Skeletal muscle tissue (tissue), 4 donors: ENCODE data around the gene ZNF747. TPM values are rescaled to one million over a fixed set of nuclear protein-coding genes. Genes with fewer than 3 reads are reported as not detected.
"Not testable (repeated sequence)": the region's sequence is repeated elsewhere in the genome, so short reads cannot be mapped to it uniquely, and the experiment has no call there.

Experiments
- H3K27ac ChIP-seq: one replicate; pipeline ENCODE4 v1.7.0; 2013; ENCODE audit warnings: mild to moderate bottlenecking, low read depth, low read length, inconsistent platforms
- H3K27me3 ChIP-seq, 3 donors: one replicate each; pipeline ENCODE4 v1.7.0; 2013; ENCODE audit warnings: low read length in 3 of 3; ENCODE audit not compliant: control insufficient read depth in 3 of 3, insufficient read depth in 3 of 3
- H3K36me3 ChIP-seq, 3 donors: one replicate each; pipeline ENCODE4 v1.7.0; 2013; ENCODE audit warnings: low read length in 3 of 3; ENCODE audit not compliant: control insufficient read depth in 3 of 3, insufficient read depth in 3 of 3
- H3K4me1 ChIP-seq, 3 donors: one replicate each; pipeline ENCODE4 v1.7.0; 2013; ENCODE audit warnings: low read length in 3 of 3, mild to moderate bottlenecking in 3 of 3; ENCODE audit not compliant: control insufficient read depth in 3 of 3, insufficient read depth in 3 of 3
- H3K4me3 ChIP-seq, 3 donors: one replicate each; pipeline ENCODE4 v1.7.0; 2013; ENCODE audit warnings: low read length in 3 of 3
- H3K9ac ChIP-seq, 3 donors: one replicate each; pipeline ENCODE4 v1.7.0; 2013; ENCODE audit warnings: low read length in 3 of 3, mild to moderate bottlenecking in 3 of 3, moderate library complexity in 2 of 3, low read depth in 1 of 3
- H3K9me3 ChIP-seq, 3 donors: one replicate each; pipeline ENCODE4 v1.7.0; 2013; ENCODE audit warnings: low read length in 3 of 3; ENCODE audit not compliant: control insufficient read depth in 3 of 3
- total RNA-seq: library from RNA; depleted of rRNA; stranded (reverse); fragments of >200 nt; gene quantifications from one replicate; pipeline ENCODE4 v1.2.3, GENCODE V29; 2014
- donor health status: Osteomylitis.

ZNF747 gene
- total RNA-seq, 1 donor from 2014 or later, result 8.4 TPM

DNA sequence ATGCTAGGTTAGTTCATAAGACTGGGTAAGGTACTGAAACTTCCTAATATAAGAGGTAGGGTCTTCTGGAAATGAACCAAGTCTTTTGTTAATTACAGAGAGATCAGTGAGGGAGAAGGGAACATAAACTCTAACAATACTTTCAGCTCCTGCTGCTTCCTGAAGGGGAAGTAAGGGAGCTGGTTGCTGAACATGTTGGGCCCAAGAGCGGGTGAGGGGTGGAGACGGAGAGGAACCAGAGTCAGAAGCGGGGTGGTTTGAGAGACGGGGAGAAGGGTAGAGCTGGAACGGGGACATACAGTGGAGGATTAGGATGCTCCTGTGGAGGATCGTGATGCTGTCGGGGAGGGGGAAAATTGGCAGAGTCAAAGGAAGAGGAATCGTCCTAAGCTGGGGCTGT, 11.5 kb upstream of the ZNF747 start:
- H3K27me3 ChIP-seq, result no peaks in the 10 kb centered on the region
- no peak overlapping the region for H3K9ac ChIP-seq
- no peaks in the 10 kb centered on the region for H3K36me3 ChIP-seq
- H3K9me3 ChIP-seq, result no peaks in the 10 kb centered on the region
- H3K27ac ChIP-seq, result no peak overlapping the region
- no peak overlapping the region for H3K4me3 ChIP-seq
- H3K4me1 ChIP-seq, result peaks cover 0 to 5% (median 3%) of the 10 kb centered on the region in 3 donors

DNA sequence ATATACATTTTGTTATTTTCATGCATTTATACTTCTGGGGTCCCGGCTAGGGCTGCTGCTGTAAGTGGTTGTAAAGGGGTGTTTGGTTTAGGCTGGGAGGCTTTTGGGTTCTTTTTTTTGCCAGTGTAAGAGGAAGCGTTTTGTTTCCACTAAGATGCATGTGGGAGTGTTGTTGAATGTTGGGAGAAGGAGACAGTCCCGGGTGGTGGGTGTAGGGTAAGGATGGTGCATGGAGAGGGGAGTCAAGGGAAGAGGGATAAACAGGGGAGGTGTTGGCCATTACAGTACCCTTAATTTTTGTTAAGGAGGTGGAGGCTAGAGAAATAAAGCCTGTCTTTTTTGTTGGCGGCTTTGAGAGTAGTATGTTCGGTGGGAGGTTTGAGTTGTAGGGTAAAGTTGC, 8.4 kb upstream of the ZNF747 start:
- H3K9me3 ChIP-seq, result no peaks in the 10 kb centered on the region
- no peak overlapping the region for H3K4me3 ChIP-seq
- H3K9ac ChIP-seq, result no peak overlapping the region
- H3K27ac ChIP-seq, result no peak overlapping the region
- no peaks in the 10 kb centered on the region for H3K27me3 ChIP-seq
- no peaks in the 10 kb centered on the region for H3K36me3 ChIP-seq
- peaks cover 0 to 4% (median 0%) of the 10 kb centered on the region in 3 donors for H3K4me1 ChIP-seq

DNA sequence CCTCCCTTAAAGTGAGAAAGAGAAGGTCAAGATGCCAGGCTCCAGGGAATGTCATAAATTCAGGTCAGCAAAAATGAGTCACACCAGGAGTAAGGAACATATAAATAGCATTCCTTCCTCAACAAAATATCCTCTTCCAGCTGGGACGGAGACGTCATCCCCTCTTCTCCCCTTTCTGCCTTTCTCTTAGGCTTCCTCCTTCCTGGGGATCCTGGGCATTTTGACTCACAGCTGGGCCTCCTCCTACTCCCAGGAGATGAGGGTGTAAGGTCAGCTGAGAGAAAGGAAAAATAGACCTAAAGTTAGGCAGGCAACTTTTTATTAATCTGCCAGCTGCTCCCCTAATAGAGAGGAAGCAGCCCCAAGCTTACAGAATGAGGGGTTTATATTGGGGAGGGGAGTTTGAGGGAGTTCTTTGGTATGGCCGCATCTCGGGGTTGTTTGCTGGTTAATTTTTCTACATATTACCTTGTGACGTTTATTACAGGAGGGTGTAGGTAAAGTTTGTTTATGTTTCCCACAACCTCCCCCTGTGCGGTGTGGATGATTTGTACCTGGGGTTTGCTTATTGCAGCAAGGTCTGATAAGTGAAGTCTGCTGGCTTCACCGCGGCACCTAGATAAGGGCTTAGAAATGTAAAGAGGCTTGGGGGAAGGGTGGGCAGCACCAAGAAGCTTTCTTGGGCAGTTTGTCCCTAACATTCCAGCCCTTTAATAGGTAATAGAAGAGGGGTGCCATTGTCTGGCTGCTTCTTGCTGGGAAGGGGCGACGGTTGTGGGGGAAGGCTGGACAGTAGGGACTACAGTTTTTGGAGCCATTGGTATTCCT, 7.1 kb upstream of the ZNF747 start:
- H3K27me3 ChIP-seq, result no peaks in the 10 kb centered on the region
- peaks cover 0 to 4% (median 0%) of the 10 kb centered on the region in 3 donors for H3K4me1 ChIP-seq
- H3K4me3 ChIP-seq, result no peak overlapping the region
- no peak overlapping the region for H3K27ac ChIP-seq
- H3K36me3 ChIP-seq, result no peaks in the 10 kb centered on the region
- H3K9me3 ChIP-seq, result no peaks in the 10 kb centered on the region
- no peak overlapping the region for H3K9ac ChIP-seq

DNA sequence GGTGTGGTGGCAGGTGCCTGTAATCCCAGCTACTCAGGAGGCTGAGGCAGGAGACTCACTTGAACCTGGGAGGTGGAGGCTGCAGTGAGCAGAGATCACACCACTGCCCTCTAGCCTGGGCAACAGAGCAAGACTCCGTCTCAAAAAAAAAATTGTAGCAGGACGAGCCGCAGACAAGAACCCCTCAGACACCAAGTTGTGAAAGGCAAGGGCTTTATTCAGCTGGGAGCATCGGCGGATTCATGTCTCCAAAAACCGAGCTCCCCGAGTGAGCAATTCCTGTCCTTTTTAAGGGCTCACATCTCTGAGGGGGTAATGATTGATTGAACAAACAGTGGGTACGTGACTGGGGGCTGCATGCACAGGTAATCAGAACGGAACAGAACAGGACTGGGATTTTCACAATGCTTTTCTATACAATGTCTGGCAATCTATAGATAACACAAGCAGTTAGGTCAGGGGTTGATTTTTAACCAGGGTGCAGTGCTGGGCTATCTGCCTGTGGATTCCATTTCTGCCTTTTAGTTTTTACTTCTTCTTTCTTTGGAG, 6.3 kb upstream of the ZNF747 start:
- H3K9ac ChIP-seq, H3K4me1 ChIP-seq, H3K36me3 ChIP-seq, H3K27me3 ChIP-seq, H3K9me3 ChIP-seq, H3K27ac ChIP-seq, H3K4me3 ChIP-seq: not testable (repeated sequence)

DNA sequence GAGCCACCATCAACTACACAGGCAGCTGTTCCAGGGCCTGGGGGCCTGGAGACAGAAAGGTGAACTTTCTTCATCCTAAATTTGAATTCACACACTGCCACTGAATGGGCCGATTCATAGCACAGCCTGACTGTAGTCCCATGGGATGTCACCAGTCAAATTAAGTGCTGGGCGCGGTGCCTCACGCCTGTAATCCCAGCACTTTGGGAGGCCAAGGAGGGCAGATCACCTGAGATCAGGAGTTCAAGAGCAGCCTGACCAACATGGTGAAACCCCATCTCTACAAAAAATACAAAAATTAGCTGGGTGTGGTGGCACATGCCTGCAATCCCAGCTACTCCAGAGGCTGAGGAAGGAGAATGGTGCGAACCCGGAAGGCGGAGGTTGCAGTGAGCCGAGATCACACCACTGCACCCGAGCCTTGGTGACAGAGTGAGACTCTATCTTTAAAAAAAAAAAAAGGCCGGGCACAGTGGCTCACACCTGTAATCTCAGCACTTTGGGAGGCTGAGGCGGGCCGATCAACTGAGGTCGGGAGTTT, 5.4 kb upstream of the ZNF747 start:
- H3K27me3 ChIP-seq, H3K4me3 ChIP-seq, H3K27ac ChIP-seq, H3K9ac ChIP-seq, H3K36me3 ChIP-seq, H3K9me3 ChIP-seq: not testable (repeated sequence)
- peaks cover 10 to 14% (median 10%) of the 10 kb centered on the region in 3 donors for H3K4me1 ChIP-seq

DNA sequence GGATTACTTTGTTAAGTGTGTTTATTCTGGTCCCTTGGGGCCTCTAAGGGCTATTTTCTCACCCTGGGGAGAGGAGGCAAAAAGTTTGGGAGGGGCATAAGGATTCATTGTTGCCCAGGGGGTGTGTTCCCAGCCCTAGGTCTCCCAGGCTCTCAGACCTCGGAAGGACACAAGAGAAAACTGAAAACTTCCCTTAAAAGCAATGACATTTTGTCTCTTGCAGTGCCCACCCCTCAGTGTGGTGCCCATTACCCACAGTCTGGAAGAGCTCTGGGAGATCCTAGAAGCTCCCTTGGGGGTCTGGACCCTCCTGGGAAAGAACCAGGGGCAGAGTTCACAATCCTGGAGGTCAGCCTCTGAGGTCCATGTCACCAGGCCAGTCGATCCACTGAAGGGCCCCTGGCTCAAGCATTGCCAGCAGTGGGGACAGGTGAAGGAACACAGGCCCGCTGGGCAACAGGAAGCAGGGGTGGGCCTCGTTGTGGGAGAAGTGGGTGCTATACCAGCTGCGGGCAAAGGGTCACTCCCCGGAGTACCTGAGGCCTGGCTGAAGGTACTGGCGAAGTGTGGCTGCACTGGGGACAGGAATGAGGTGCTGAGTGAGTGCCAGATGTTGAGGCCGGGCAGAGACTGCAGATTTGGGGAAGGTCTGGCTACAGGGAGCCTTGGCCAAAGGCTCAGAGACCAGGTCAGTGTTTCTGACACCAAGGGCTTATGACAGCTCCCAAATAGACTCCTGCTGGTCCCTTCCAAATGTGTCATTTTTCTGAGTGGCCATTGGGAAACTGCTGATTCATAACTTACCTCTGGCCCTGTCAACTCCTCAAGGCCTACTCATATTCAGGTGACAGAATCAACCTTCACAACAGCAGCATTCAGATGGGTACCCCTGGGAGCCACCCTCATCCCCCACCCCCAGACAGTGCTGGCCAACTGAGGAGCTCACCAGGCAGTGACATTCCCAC, 4.6 kb upstream of the ZNF747 start:
- H3K27me3 ChIP-seq, result no peaks in the 10 kb centered on the region
- no peaks in the 10 kb centered on the region for H3K9me3 ChIP-seq
- no peaks in the 10 kb centered on the region for H3K36me3 ChIP-seq
- no peak overlapping the region for H3K4me3 ChIP-seq
- H3K9ac ChIP-seq, result peak overlapping the region in 1 of 3 donors; percentile 25
- H3K27ac ChIP-seq, result no peak overlapping the region
- H3K4me1 ChIP-seq, result peaks cover 10 to 14% (median 11%) of the 10 kb centered on the region in 3 donors

DNA sequence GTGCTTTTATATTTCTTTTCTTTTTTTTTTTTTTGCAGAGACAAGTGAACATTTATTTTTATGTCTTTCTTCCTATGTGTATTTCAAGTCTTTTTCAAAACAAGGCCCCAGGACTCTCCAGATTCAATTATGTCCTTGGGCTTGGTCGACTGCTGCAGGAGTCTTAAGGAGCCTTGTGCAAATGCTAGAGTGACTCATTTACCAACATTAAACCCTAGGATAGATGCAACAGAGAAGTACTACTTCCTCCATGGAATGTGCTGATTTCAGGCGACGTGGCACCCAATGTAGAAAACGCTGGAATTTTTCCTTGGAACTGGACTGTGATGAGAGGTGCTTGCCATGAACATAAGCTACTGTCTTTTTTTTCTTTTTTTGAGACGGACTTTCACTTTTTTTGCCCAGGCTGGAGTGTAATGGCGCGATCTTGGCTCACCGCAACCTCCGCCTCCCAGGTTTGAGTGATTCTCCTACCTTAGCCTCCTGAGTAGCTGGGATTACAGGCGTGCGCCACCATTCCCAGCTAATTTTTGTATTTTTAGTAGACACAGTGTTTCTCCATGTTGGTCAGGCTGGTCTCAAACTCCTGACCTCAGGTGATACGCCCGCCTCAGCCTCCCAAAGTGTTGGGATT, 1.9 kb upstream of the ZNF747 start:
- not testable (repeated sequence) for H3K9ac ChIP-seq, H3K4me3 ChIP-seq, H3K27me3 ChIP-seq, H3K9me3 ChIP-seq
- Histone ChIP-seq H3K4me1 (peaks cover 20 to 27% (median 22%) of the 10 kb centered on the region in 3 donors), H3K36me3 (peaks cover 6 to 13% (median 9%) of the 10 kb centered on the region in 3 donors), H3K27ac (peak overlapping the region; percentile 91)

DNA sequence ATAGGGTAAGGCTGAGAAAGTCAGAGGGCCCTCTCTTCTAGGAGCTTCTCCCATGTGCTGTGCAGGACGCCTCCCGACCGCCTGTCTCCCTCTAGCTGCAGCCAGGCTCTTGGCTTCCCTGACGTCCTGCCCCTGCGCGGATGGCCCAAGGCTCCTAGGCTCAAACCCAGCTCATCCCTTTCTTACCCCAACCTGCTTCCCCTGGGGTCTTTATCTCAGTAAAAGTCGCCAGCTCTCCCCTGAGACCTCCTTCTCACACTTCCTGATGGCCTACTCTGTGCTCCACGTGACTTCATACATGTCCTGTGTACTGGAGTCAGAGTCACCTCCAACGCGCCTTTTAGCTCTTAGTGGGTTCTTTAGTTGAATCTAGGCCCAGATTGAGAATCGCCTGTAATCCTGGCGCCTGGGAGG, 1.1 kb upstream of the ZNF747 start:
- Histone ChIP-seq H3K4me3 (peak overlapping the region; percentile 80 to 95 (median 95)), H3K9me3 (no peaks in the 10 kb centered on the region), H3K4me1 (peaks cover 20 to 27% (median 22%) of the 10 kb centered on the region in 3 donors), H3K36me3 (peaks cover 13 to 17% (median 13%) of the 10 kb centered on the region in 3 donors), H3K27me3 (no peaks in the 10 kb centered on the region), H3K27ac (peak overlapping the region; percentile 91), H3K9ac (peak overlapping the region; percentile 92 to 96 (median 93))

DNA sequence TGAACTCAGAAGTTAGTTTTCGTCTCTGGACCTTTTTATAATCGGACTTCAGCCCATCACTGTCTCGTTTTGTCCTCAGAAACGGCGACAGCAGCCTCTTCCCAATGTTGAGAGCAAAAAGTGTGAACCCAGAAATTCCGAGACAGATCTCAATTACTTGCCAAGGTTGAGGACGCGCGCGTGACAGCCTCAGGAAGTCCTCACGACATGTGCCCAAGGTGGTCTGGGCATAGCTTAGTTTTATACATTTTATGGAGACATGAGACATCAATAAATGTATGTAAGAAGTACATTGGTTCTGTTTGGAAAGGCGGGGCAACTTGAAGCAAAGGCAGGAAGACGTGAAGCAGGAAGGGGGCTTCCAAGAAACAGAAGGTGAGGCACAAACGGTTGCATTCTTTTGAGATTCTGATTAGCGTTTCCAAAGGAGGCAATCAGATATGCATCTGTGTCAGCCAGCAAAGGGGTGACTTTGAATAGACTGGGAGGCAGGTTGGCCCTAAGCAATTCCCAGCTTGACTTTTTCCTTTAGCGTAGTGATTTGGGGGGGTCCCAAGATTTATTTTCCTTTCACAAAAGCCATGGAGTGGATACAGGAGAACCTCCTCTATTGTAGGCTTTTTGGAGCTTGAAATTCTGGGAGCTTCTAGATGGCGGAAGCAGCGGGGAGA, 583 bp upstream of the ZNF747 start:
- peak overlapping the region; percentile 92 to 96 (median 93) for H3K9ac ChIP-seq
- H3K9me3 ChIP-seq, result no peaks in the 10 kb centered on the region
- H3K36me3 ChIP-seq, result peaks cover 17 to 20% (median 18%) of the 10 kb centered on the region in 3 donors
- H3K4me3 ChIP-seq, result peak overlapping the region; percentile 80 to 95 (median 95)
- H3K27me3 ChIP-seq, result no peaks in the 10 kb centered on the region
- peaks cover 20 to 30% (median 22%) of the 10 kb centered on the region in 3 donors for H3K4me1 ChIP-seq
- peak overlapping the region; percentile 91 for H3K27ac ChIP-seq
